Mesenchymal stem cell (in vitro differentiated cells and primary cell): ENCODE results near the gene KCND3.

Experiments used
- DNase-seq: peaks from one replicate; pipeline ENCODE4 v3.0.0-alpha.2; 2013
- H2AFZ ChIP-seq: one replicate; pipeline ENCODE4 v1.6.1; 2013; ENCODE audit warnings: low read depth, mild to moderate bottlenecking, control low read depth, inconsistent platforms, low read length, moderate library complexity
- H2AK5ac ChIP-seq: 2 replicates; pipeline ENCODE4 v1.6.1; 2013; ENCODE audit warnings: low read length, moderate library complexity, mild to moderate bottlenecking, inconsistent platforms; ENCODE audit not compliant: severe bottlenecking
- H2BK120ac ChIP-seq: one replicate; pipeline ENCODE4 v1.6.1; 2013; ENCODE audit warnings: low read depth, mild to moderate bottlenecking, inconsistent platforms, low read length, moderate library complexity
- H2BK12ac ChIP-seq, 2 experiments: one replicate each; pipeline ENCODE4 v1.6.1; 2013; ENCODE audit warnings: inconsistent platforms in 2 of 2, low read length in 2 of 2, mild to moderate bottlenecking in 2 of 2, moderate library complexity in 2 of 2, control low read depth in 1 of 2
- H2BK15ac ChIP-seq: one replicate; pipeline ENCODE4 v1.6.1; 2013; ENCODE audit warnings: mild to moderate bottlenecking, low read depth, inconsistent platforms; ENCODE audit not compliant: poor library complexity, severe bottlenecking
- H2BK5ac ChIP-seq: 2 replicates; pipeline ENCODE4 v1.6.1; 2013; ENCODE audit warnings: low read depth, mild to moderate bottlenecking, low read length, control low read depth, inconsistent platforms; ENCODE audit not compliant: poor library complexity, severe bottlenecking
- H3K14ac ChIP-seq, 2 experiments: one replicate each; pipeline ENCODE4 v1.6.1; 2013; ENCODE audit warnings: inconsistent platforms in 2 of 2, low read length in 2 of 2, control low read depth in 1 of 2, mild to moderate bottlenecking in 1 of 2, moderate library complexity in 1 of 2
- H3K18ac ChIP-seq, 2 experiments: one replicate each; pipeline ENCODE4 v1.6.1; 2013; ENCODE audit warnings: inconsistent platforms in 2 of 2, low read length in 2 of 2, control low read depth in 1 of 2, low read depth in 1 of 2, mild to moderate bottlenecking in 1 of 2
- H3K23ac ChIP-seq, 2 experiments: one replicate each; pipeline ENCODE4 v1.6.1; 2013; ENCODE audit warnings: inconsistent platforms in 2 of 2, low read length in 2 of 2, mild to moderate bottlenecking in 2 of 2, moderate library complexity in 2 of 2, control low read depth in 1 of 2
- H3K27ac ChIP-seq: 2 replicates; pipeline ENCODE4 v1.5.1; 2013; ENCODE audit warnings: mild to moderate bottlenecking, moderate library complexity, low read length, control low read depth, inconsistent platforms; ENCODE audit not compliant: poor library complexity, severe bottlenecking
- H3K27me3 ChIP-seq, 2 experiments: 2 replicates each; pipeline versions ENCODE4 v1.6.1 to v1.7.0; 2013; ENCODE audit warnings: low read length in 2 of 2, mild to moderate bottlenecking in 2 of 2, moderate library complexity in 2 of 2, control low read depth in 1 of 2, inconsistent platforms in 1 of 2; ENCODE audit not compliant: control insufficient read depth in 1 of 2, insufficient read depth in 1 of 2
- H3K36me3 ChIP-seq, 2 experiments: 2 replicates each; pipeline versions ENCODE4 v1.6.1 to v1.7.0; 2013; ENCODE audit warnings: low read length in 2 of 2, control low read depth in 1 of 2, inconsistent platforms in 1 of 2, low read depth in 1 of 2, mild to moderate bottlenecking in 1 of 2; ENCODE audit not compliant: insufficient read depth in 2 of 2, control insufficient read depth in 1 of 2
- H3K4ac ChIP-seq, 2 experiments: one replicate each; pipeline ENCODE4 v1.6.1; 2013; ENCODE audit warnings: inconsistent platforms in 2 of 2, low read length in 2 of 2, mild to moderate bottlenecking in 2 of 2, moderate library complexity in 2 of 2, control low read depth in 1 of 2, low read depth in 1 of 2
- H3K4me1 ChIP-seq: 2 replicates; pipeline ENCODE4 v1.6.1; 2013; ENCODE audit warnings: low read depth, low read length, control low read depth; ENCODE audit not compliant: control insufficient read depth, insufficient read depth
- H3K4me2 ChIP-seq: 2 replicates; pipeline ENCODE4 v1.6.1; 2013; ENCODE audit warnings: low read length, mild to moderate bottlenecking, inconsistent platforms; ENCODE audit not compliant: poor library complexity, severe bottlenecking
- H3K4me3 ChIP-seq, 2 experiments: 2 replicates each; pipeline versions ENCODE4 v1.5.1 to v1.7.0; 2013; ENCODE audit warnings: low read length in 2 of 2, mild to moderate bottlenecking in 2 of 2, control low read depth in 1 of 2, low read depth in 1 of 2; ENCODE audit not compliant: insufficient read depth in 1 of 2
- H3K79me1 ChIP-seq: replicated peaks from 2 replicates; pipeline ENCODE4 v1.6.1; 2013; ENCODE audit warnings: mild to moderate bottlenecking, control low read depth, low read length, inconsistent platforms; ENCODE audit not compliant: poor library complexity, severe bottlenecking
- H3K9ac ChIP-seq: 2 replicates; pipeline ENCODE4 v1.7.0; 2013; ENCODE audit warnings: mild to moderate bottlenecking, low read length, moderate library complexity
- H3K9me3 ChIP-seq: 2 replicates; pipeline ENCODE4 v1.7.0; 2013; ENCODE audit warnings: mild to moderate bottlenecking, low read length; ENCODE audit not compliant: control insufficient read depth
- H4K8ac ChIP-seq: one replicate; pipeline ENCODE4 v1.6.1; 2013; ENCODE audit warnings: inconsistent platforms, mild to moderate bottlenecking, low read length, moderate library complexity
- H4K91ac ChIP-seq: one replicate; pipeline ENCODE4 v1.6.1; 2013; ENCODE audit warnings: mild to moderate bottlenecking, low read length, inconsistent platforms
- WGBS: methylation state at CpG from one replicate; pipeline ENCODE4 v1.1.7; 2013; ENCODE audit warnings: mixed read lengths; 5-methylcytosine and 5-hydroxymethylcytosine counted together

Gene KCND3

GRCh38 chr1:111818081-111818480, 171.4 kb downstream of the KCND3 start:
- Histone ChIP-seq H4K8ac (no peak overlapping the region), H4K91ac (no peak overlapping the region), H2AK5ac (no peak overlapping the region), H3K18ac (no peak overlapping the region), H3K27me3 (peaks cover 8 to 11% of the 10 kb centered on the region in 2 experiments), H3K9me3 (no peaks in the 10 kb centered on the region), H3K4me2 (no peak overlapping the region), H3K9ac (no peak overlapping the region), H3K23ac (no peak overlapping the region), H3K79me1 (no peaks in the 10 kb centered on the region), H3K4me1 (no peaks in the 10 kb centered on the region), H3K27ac (no peak overlapping the region), H3K36me3 (no peaks in the 10 kb centered on the region), H2BK15ac (no peak overlapping the region), H2BK5ac (no peak overlapping the region), H3K14ac (no peak overlapping the region), H3K4me3 (no peak overlapping the region), H2BK120ac (no peak overlapping the region), H2BK12ac (no peak overlapping the region), H3K4ac (no peak overlapping the region), H2AFZ (no peak overlapping the region)
- DNase-seq = no peak
- WGBS = 81% methylated on average over 4 of the region's 4 CpGs

- H4K8ac ChIP-seq = no peak overlapping the region
- no peak overlapping the region for H3K4ac ChIP-seq
- H3K14ac ChIP-seq = no peak overlapping the region
- peaks cover 11 to 18% of the 10 kb centered on the region in 2 experiments for H3K27me3 ChIP-seq
- H2BK15ac ChIP-seq = no peak overlapping the region
- H3K18ac ChIP-seq = no peak overlapping the region
- H3K9me3 ChIP-seq = no peaks in the 10 kb centered on the region
- H3K4me3 ChIP-seq = no peak overlapping the region
- no peak overlapping the region for H4K91ac ChIP-seq
- DNase-seq = no peak
- no peak overlapping the region for H2AK5ac ChIP-seq
- no peak overlapping the region for H2BK120ac ChIP-seq
- no peak overlapping the region for H2BK12ac ChIP-seq
- no peak overlapping the region for H2AFZ ChIP-seq
- no peak overlapping the region for H3K27ac ChIP-seq
- WGBS = 85% methylated on average over 3 of the region's 3 CpGs
- no peaks in the 10 kb centered on the region for H3K4me1 ChIP-seq
- H3K23ac ChIP-seq = no peak overlapping the region
- H3K36me3 ChIP-seq = no peaks in the 10 kb centered on the region
- H2BK5ac ChIP-seq = no peak overlapping the region
- no peaks in the 10 kb centered on the region for H3K79me1 ChIP-seq
- no peak overlapping the region for H3K4me2 ChIP-seq
- H3K9ac ChIP-seq = no peak overlapping the region
These were observed 174.8 kb downstream of the KCND3 start for GRCh38 chr1:111814642-111815041.

GRCh38 chr1:111814305-111814628, 175.2 kb downstream of the KCND3 start:
- WGBS = 96% methylated on average over 9 of the region's 9 CpGs
- H2BK15ac ChIP-seq = no peak overlapping the region

GRCh38 chr1:111813440-111814304, 175.8 kb downstream of the KCND3 start:
- DNase-seq = no peak
- H2BK15ac ChIP-seq = no peak overlapping the region
- no peaks in the 10 kb centered on the region for H3K36me3 ChIP-seq
- WGBS = 66% methylated on average over 16 of the region's 16 CpGs
- H3K79me1 ChIP-seq = no peaks in the 10 kb centered on the region
- no peak overlapping the region for H3K23ac ChIP-seq
- no peaks in the 10 kb centered on the region for H3K4me1 ChIP-seq
- no peak overlapping the region for H2BK12ac ChIP-seq
- no peak overlapping the region for H3K4ac ChIP-seq
- H2AK5ac ChIP-seq = no peak overlapping the region
- no peak overlapping the region for H2BK120ac ChIP-seq
- H3K27ac ChIP-seq = no peak overlapping the region
- no peak overlapping the region for H2AFZ ChIP-seq
- H3K14ac ChIP-seq = no peak overlapping the region
- H4K91ac ChIP-seq = no peak overlapping the region
- H2BK5ac ChIP-seq = no peak overlapping the region
- no peak overlapping the region for H4K8ac ChIP-seq
- H3K4me2 ChIP-seq = no peak overlapping the region
- peaks cover 11 to 21% of the 10 kb centered on the region in 2 experiments for H3K27me3 ChIP-seq
- H3K4me3 ChIP-seq = no peak overlapping the region
- no peak overlapping the region for H3K18ac ChIP-seq
- H3K9me3 ChIP-seq = no peaks in the 10 kb centered on the region
- H3K9ac ChIP-seq = no peak overlapping the region

More at GRCh38 chr1:111814305-111814628, 175.2 kb downstream of the KCND3 start:
- Histone ChIP-seq H2BK5ac (no peak overlapping the region), H3K9ac (no peak overlapping the region), H3K9me3 (no peaks in the 10 kb centered on the region), H3K4me1 (no peaks in the 10 kb centered on the region), H3K23ac (no peak overlapping the region), H3K27ac (no peak overlapping the region), H4K91ac (no peak overlapping the region), H2BK12ac (no peak overlapping the region), H3K4me2 (no peak overlapping the region), H3K18ac (no peak overlapping the region), H3K14ac (no peak overlapping the region), H2AK5ac (no peak overlapping the region), H3K79me1 (no peaks in the 10 kb centered on the region), H3K4ac (no peak overlapping the region), H4K8ac (no peak overlapping the region), H3K27me3 (peaks cover 11 to 18% of the 10 kb centered on the region in 2 experiments), H3K36me3 (no peaks in the 10 kb centered on the region), H2AFZ (no peak overlapping the region), H3K4me3 (no peak overlapping the region), H2BK120ac (no peak overlapping the region)
- DNase-seq = no peak
